Endothelial cell of umbilical vein (primary cell): Measurements from ENCODE around the gene DIO3. TPM values are rescaled to one million over a fixed set of nuclear protein-coding genes. Genes with fewer than 3 reads are reported as not detected.

Experiments
- BruUV-seq: library from RNA; stranded (reverse); fragments of 400-500 nt; replicated peaks from 2 replicates; lab custom pipeline; 2021; lab: Mats Ljungman, UMichigan
- CTCF ChIA-PET: fragments of 300-600, 350-600 bp; sonication (Branson Sonifier 250); formaldehyde crosslinking; loops from one replicate; lab custom pipeline; 2021; ENCODE audit warnings: antibody characterized with exemption, inconsistent platforms; lab: Charles Lee
- POLR2A ChIA-PET: fragments of 300-600, 350-600 bp; sonication (Branson Sonifier 250); formaldehyde crosslinking; loops from one replicate; lab custom pipeline; 2021; ENCODE audit warnings: antibody characterized with exemption, inconsistent platforms; lab: Charles Lee
- DNase-seq: peaks from one replicate; pipeline ENCODE4 v3.0.0-alpha.2; 2011; ENCODE audit warnings: low read depth, low spot score
- FAIRE-seq: peaks from 2 replicates; lab custom pipeline; 2011; peaks lifted over from hg19 to GRCh38; lab: Jason Lieb, UNC
- H2AFZ ChIP-seq: 2 replicates; pipeline ENCODE4 v1.6.0; 2012; ENCODE audit warnings: low read depth, low read length, control low read depth, inconsistent platforms
- H3K27ac ChIP-seq: 2 replicates; pipeline ENCODE4 v1.5.1; 2011; ENCODE audit warnings: low read depth, mild to moderate bottlenecking, control low read depth, low read length, moderate library complexity; ENCODE audit not compliant: insufficient read depth
- H3K27me3 ChIP-seq, 2 experiments: 2 replicates each; pipeline versions ENCODE4 v1.6.0 to v1.6.1; 2011; ENCODE audit warnings: low read length in 2 of 2, mixed read lengths in 1 of 2; ENCODE audit not compliant: control insufficient read depth in 2 of 2, insufficient read depth in 2 of 2
- H3K36me3 ChIP-seq, 2 experiments: 2 replicates in 1 of 2; 3 replicates in 1 of 2; pipeline ENCODE4 v1.5.1; 2011; ENCODE audit warnings: low read length in 2 of 2, mild to moderate bottlenecking in 1 of 2, moderate library complexity in 1 of 2; ENCODE audit not compliant: control insufficient read depth in 2 of 2, insufficient read depth in 2 of 2; ENCODE audit errors: extremely low read depth in 1 of 2
- H3K4me1 ChIP-seq: 3 replicates; pipeline ENCODE4 v1.5.1; 2011; ENCODE audit warnings: mild to moderate bottlenecking, low read length; ENCODE audit not compliant: control insufficient read depth, insufficient read depth; ENCODE audit errors: extremely low read depth
- H3K4me2 ChIP-seq: 2 replicates; pipeline ENCODE4 v1.6.1; 2011; ENCODE audit warnings: low read length, control low read depth, mixed read lengths; ENCODE audit not compliant: insufficient read depth
- H3K4me3 ChIP-seq, 3 experiments: fragments of 200-600 bp in 1 of 3; sonication (generic), shearing (Covaris generic) in 1 of 3; replicated peaks in 1 of 3; 2 replicates each; pipeline ENCODE4 v1.5.1; 2011 to 2016; ENCODE audit warnings: control low read depth in 3 of 3, low read length in 3 of 3, mild to moderate bottlenecking in 2 of 3, inconsistent platforms in 1 of 3, low read depth in 1 of 3, moderate library complexity in 1 of 3; ENCODE audit not compliant: insufficient read depth in 1 of 3
- H3K79me2 ChIP-seq: 2 replicates; pipeline ENCODE4 v1.6.0; 2012; ENCODE audit warnings: low read length, inconsistent platforms; ENCODE audit not compliant: control insufficient read depth, insufficient read depth
- H3K9ac ChIP-seq: replicated peaks from 2 replicates; pipeline ENCODE3; 2011; ENCODE audit warnings: low read length, control low read depth; ENCODE audit not compliant: insufficient read depth; ENCODE audit errors: extremely low read depth
- H3K9me1 ChIP-seq: replicated peaks from 3 replicates; pipeline ENCODE4 v1.6.0; 2011; ENCODE audit warnings: mild to moderate bottlenecking, low read length; ENCODE audit not compliant: control insufficient read depth, insufficient read depth; ENCODE audit errors: extremely low read depth
- H3K9me3 ChIP-seq: replicated peaks from 2 replicates; pipeline ENCODE4 v1.5.1; 2012; ENCODE audit warnings: low read length, inconsistent platforms; ENCODE audit not compliant: control insufficient read depth, insufficient read depth
- H4K20me1 ChIP-seq: replicated peaks from 2 replicates; pipeline ENCODE3; 2011; ENCODE audit warnings: mild to moderate bottlenecking, low read length; ENCODE audit not compliant: control insufficient read depth, insufficient read depth; ENCODE audit errors: extremely low read depth
- EZH2 ChIP-seq: IDR thresholded peaks from 2 replicates; pipeline ENCODE4 v1.6.1; 2012; ENCODE audit warnings: borderline replicate concordance, low read depth, mild to moderate bottlenecking, moderate library complexity, low read length, inconsistent platforms; ENCODE audit not compliant: severe bottlenecking
- FOS ChIP-seq: IDR thresholded peaks from 2 replicates; pipeline ENCODE4 v1.6.1; 2011; ENCODE audit warnings: mild to moderate bottlenecking, low read length, moderate library complexity, borderline replicate concordance; ENCODE audit not compliant: insufficient read depth
- GATA2 ChIP-seq: IDR thresholded peaks from 2 replicates; pipeline ENCODE4 v1.7.0; 2011; ENCODE audit warnings: low read depth, mild to moderate bottlenecking, moderate library complexity, mixed read lengths, low read length; ENCODE audit not compliant: insufficient read length, insufficient read depth
- JUN ChIP-seq: IDR thresholded peaks from 2 replicates; pipeline ENCODE4 v1.6.1; 2011; ENCODE audit warnings: borderline replicate concordance, low read depth; ENCODE audit not compliant: insufficient read length, insufficient read depth
- MYC ChIP-seq: IDR thresholded peaks from one replicate; pipeline ENCODE4 v1.6.1; 2011; ENCODE audit warnings: mild to moderate bottlenecking, low read depth, low read length
- POLR2A ChIP-seq: IDR thresholded peaks from 2 replicates; pipeline ENCODE4 v1.6.1; 2012; ENCODE audit warnings: low read depth, mild to moderate bottlenecking, control low read depth, low read length
- POLR2AphosphoS5 ChIP-seq: IDR thresholded peaks from 2 replicates; pipeline ENCODE4 v1.6.1; 2012; ENCODE audit warnings: low read depth, mild to moderate bottlenecking, control low read depth, low read length, moderate library complexity; ENCODE audit not compliant: insufficient read depth
- dilution Hi-C: fragments of 300-500 bp; cut with MboI; formaldehyde crosslinking; loops from one replicate; pipeline ENCODE4 v1.15.0; 2019; ENCODE audit warnings: low sequenced_read_pairs; ENCODE audit not compliant: extremely low pct_ligation_motif_present
- intact Hi-C: fragments of 100-400 bp; cut with micrococcal nuclease; formaldehyde crosslinking; loops from one replicate; pipeline ENCODE4 v1.10.0; 2022
- polyA plus RNA-seq, 4 experiments: library from polyadenylated mRNA; depleted of rRNA in 3 of 4; stranded (reverse) in 3 of 4; unstranded in 1 of 4; fragments of >200 nt; gene quantifications; 2 replicates each; pipeline versions ENCODE4 v1.2.1 to v1.2.3, GENCODE V29; 2011 to 2012; ENCODE audit warnings: missing spikeins in 1 of 4
- total RNA-seq: library from RNA; stranded (reverse); gene quantifications from 2 replicates; pipeline ENCODE4 v1.2.3, GENCODE V29; 2021
- TF ChIP-seq, protein P1 (sequence below), 2 donors: IDR thresholded peaks; 1 replicate in 1 of 2; 2 replicates in 1 of 2; pipeline ENCODE4 v1.5.1; 2011; ENCODE audit warnings: low read length in 2 of 2, mild to moderate bottlenecking in 2 of 2, moderate library complexity in 2 of 2, control low read depth in 1 of 2, inconsistent platforms in 1 of 2, low read depth in 1 of 2; ENCODE audit not compliant: insufficient read depth in 1 of 2; ENCODE audit errors: extremely low read depth in 1 of 2
- TF ChIP-seq, protein P2 (sequence below): IDR thresholded peaks from 2 replicates; pipeline ENCODE4 v1.6.1; 2011; ENCODE audit not compliant: insufficient read depth, insufficient read length

Gene DIO3
- total and polyA plus RNA-seq, 2 donors (not counting 3 experiments of a cell fraction or from before 2014, with no cell fraction given), result not detected

DNA sequence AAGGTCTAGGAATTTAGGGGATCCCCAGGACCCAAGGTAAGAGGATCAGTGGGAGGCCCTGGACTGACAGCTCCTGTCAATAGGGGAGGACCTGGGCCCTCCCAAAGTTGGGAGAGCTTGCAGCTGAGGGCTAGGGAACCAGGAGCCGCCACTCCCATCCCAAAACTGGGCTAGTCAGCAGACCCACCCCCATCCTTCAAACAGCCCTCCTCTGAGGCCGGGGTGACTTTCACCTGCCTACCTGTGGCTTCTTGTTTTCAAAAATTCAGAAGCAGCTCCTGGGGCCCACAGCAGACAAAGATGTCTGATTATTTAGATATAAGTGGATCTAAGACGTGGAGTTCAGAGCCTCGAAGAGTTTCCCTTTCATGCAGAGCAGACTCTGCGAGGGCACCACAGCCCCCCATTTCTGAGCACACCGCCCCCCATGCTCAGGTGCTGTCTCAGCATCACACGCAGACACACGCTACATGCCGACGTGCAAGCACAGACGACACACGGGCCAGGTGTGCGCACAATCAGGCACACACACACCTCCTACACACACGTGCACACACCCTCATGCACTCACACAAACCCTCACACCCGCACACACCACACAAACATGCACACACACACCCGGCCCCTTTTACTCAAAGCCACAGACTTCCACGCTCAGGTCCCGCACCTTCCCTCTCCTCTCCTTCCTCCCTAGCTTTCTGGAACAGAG lies 21.9 kb downstream of the DIO3 start:
- ChIA-PET POLR2A (no interaction called here), CTCF (interaction anchor here (0.6 kb wide), 1 partner anchor 249 kb away, joined by 4 read pairs; no protein-coding TSS in a partner anchor)
- no peaks in the 10 kb centered on the region for H3K9me1 ChIP-seq
- no peak overlapping the region for H3K4me2 ChIP-seq
- no peaks in the 10 kb centered on the region for H3K9me3 ChIP-seq
- H4K20me1 ChIP-seq, result no peaks in the 10 kb centered on the region
- DNase-seq (no peak), FAIRE-seq (no peak)
- dilution Hi-C loops (no loop called here), intact Hi-C loops (no loop called here)
- no TSS peak for BruUV-seq
- no peaks in the 10 kb centered on the region for H3K36me3 ChIP-seq
- no peak overlapping the region for H2AFZ ChIP-seq
- no peaks in the 10 kb centered on the region for H3K27me3 ChIP-seq
- no peak overlapping the region for H3K9ac ChIP-seq
- H3K4me3 ChIP-seq, result no peak overlapping the region
- no peaks in the 10 kb centered on the region for H3K4me1 ChIP-seq
- H3K27ac ChIP-seq, result no peak overlapping the region
- TF ChIP-seq JUN (no peak), GATA2 (no peak)
- no peaks in the 10 kb centered on the region for H3K79me2 ChIP-seq

DNA sequence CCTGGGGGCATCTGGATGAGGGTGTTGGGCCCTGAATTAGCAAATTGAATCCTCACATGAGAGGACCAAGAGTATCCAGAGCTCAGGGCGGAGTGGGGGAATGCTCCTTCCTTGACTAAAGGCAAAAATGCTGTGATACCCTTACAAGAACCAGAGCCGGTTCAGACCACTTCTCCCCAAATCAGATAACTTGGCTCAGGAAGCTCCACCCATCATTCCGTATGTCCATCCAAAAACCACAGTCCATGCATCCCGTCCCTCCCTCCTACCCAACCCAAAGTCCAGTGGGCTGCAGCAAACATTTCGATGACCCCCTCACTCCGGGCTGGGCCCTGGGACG lies 22.4 kb downstream of the DIO3 start:
- Histone ChIP-seq H3K27me3 (no peaks in the 10 kb centered on the region), H3K79me2 (no peaks in the 10 kb centered on the region), H3K27ac (no peak overlapping the region), H3K4me3 (no peak overlapping the region), H3K9me3 (no peaks in the 10 kb centered on the region), H3K9me1 (no peaks in the 10 kb centered on the region), H3K4me2 (no peak overlapping the region), H4K20me1 (no peaks in the 10 kb centered on the region), H3K36me3 (no peaks in the 10 kb centered on the region), H3K9ac (no peak overlapping the region), H3K4me1 (no peaks in the 10 kb centered on the region), H2AFZ (no peak overlapping the region)
- DNase-seq (no peak), FAIRE-seq (no peak)
- dilution Hi-C loops (no loop called here), intact Hi-C loops (no loop called here)
- no TSS peak for BruUV-seq
- POLR2A ChIA-PET, result no interaction called here
- CTCF ChIA-PET, result no interaction called here
- TF ChIP-seq POLR2A (no peak), POLR2AphosphoS5 (no peak), EZH2 (no peak), FOS (no peak), MYC (no peak), GATA2 (no peak), JUN (no peak)
- TF ChIP-seq, protein P1, sequence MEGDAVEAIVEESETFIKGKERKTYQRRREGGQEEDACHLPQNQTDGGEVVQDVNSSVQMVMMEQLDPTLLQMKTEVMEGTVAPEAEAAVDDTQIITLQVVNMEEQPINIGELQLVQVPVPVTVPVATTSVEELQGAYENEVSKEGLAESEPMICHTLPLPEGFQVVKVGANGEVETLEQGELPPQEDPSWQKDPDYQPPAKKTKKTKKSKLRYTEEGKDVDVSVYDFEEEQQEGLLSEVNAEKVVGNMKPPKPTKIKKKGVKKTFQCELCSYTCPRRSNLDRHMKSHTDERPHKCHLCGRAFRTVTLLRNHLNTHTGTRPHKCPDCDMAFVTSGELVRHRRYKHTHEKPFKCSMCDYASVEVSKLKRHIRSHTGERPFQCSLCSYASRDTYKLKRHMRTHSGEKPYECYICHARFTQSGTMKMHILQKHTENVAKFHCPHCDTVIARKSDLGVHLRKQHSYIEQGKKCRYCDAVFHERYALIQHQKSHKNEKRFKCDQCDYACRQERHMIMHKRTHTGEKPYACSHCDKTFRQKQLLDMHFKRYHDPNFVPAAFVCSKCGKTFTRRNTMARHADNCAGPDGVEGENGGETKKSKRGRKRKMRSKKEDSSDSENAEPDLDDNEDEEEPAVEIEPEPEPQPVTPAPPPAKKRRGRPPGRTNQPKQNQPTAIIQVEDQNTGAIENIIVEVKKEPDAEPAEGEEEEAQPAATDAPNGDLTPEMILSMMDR (IDR thresholded peaks at IDR 0.05; ENCODE audit: extremely low read depth in 1 of 2, insufficient read depth in 1 of 2, low read depth in 1 of 2, low read length in 2 of 2), result no peak
- TF ChIP-seq, protein P2, sequence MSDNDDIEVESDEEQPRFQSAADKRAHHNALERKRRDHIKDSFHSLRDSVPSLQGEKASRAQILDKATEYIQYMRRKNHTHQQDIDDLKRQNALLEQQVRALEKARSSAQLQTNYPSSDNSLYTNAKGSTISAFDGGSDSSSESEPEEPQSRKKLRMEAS, result no peak
